ENCODE results near the gene HSPB8. TPM values are rescaled to one million over a fixed set of nuclear protein-coding genes. Genes with fewer than 3 reads are reported as not detected.

Gene HSPB8
- total and polyA plus RNA-seq, 2 of the 8 experiments (the other 6 are each of a cell fraction or from before 2014, with no cell fraction given): 11.7 to 28.2 TPM

- ChIA-PET POLR2A (ENCODE audit: partially characterized antibody) (interaction anchor here (1.6 to 3.0 kb wide), 2 partner anchors 11 to 17 kb away, joined by 3 to 22 read pairs; no protein-coding TSS in a partner anchor), CTCF (ENCODE audit: partially characterized antibody) (interaction anchor here (0.6 to 3.1 kb wide), 6 partner anchors 11 to 295 kb away, joined by 3 to 16 read pairs (median 4); no protein-coding TSS in a partner anchor)
- no peak for FAIRE-seq
- TF ChIP-seq NRF1 (IDR thresholded peaks at IDR 0.05; ENCODE audit: low read depth, low read length) (no peak), SRF (IDR thresholded peaks at IDR 0.05; ENCODE audit: low read depth, low read length) (no peak), POLR2A (IDR thresholded peaks at IDR 0.05; ENCODE audit: control extremely low read depth in 1 of 2, low read depth in 2 of 2, low read length in 2 of 2) (no peak), POU5F1 (IDR thresholded peaks at IDR 0.05; ENCODE audit: low read depth, low read length) (no peak), MAFK (IDR thresholded peaks at IDR 0.05; ENCODE audit: low read depth, low read length) (no peak), ATF2 (IDR thresholded peaks at IDR 0.05; ENCODE audit: low read length) (no peak), CTBP2 (IDR thresholded peaks at IDR 0.05; ENCODE audit: borderline replicate concordance, insufficient read depth, insufficient read length, low read length) (no peak), CEBPB (IDR thresholded peaks at IDR 0.05; ENCODE audit: low read depth, low read length) (no peak), MAX (IDR thresholded peaks at IDR 0.05) (no peak), USF2 (IDR thresholded peaks at IDR 0.05; ENCODE audit: low read length) (no peak), TCF12 (IDR thresholded peaks at IDR 0.05; ENCODE audit: low read depth, low read length) (no peak)
These were observed 41.8 kb upstream of the HSPB8 start for GRCh38 chr12:119136811-119137410.

More at GRCh38 chr12:119136811-119137410, 41.8 kb upstream of the HSPB8 start:
- no peak overlapping the region for H2BK12ac ChIP-seq (ENCODE audit: low read depth, low read length)
- H4K20me1 ChIP-seq (replicated peaks in 1 of 2; ENCODE audit: control insufficient read depth in 1 of 2, insufficient read depth in 2 of 2, low read length in 2 of 2): no peaks in the 10 kb centered on the region
- DNase-seq (ENCODE audit: low read depth in 1 of 2, low spot score in 2 of 2): no peak
- H2BK20ac ChIP-seq (ENCODE audit: low read length): no peak overlapping the region
- no peak overlapping the region for H3K4ac ChIP-seq (replicated peaks; ENCODE audit: insufficient read length, low read depth, low read length)
- no peak overlapping the region for H3K27ac ChIP-seq (ENCODE audit: low read depth, low read length)
- H2BK5ac ChIP-seq (ENCODE audit: low read depth, low read length): no peak overlapping the region
- H3K27me3 ChIP-seq (replicated peaks in 1 of 4; ENCODE audit: control insufficient read depth in 3 of 4, extremely low read depth in 1 of 4, insufficient read depth in 3 of 4, low read length in 3 of 4): no peaks in the 10 kb centered on the region
- H4K91ac ChIP-seq (replicated peaks; ENCODE audit: insufficient read length, low read length): no peak overlapping the region
- no peak overlapping the region for H2BK15ac ChIP-seq (ENCODE audit: low read length)
- no peak overlapping the region for H3K23ac ChIP-seq (ENCODE audit: insufficient read length)
- no peak overlapping the region for H3K9ac ChIP-seq (replicated peaks in 1 of 4; ENCODE audit: extremely low read depth in 1 of 4, low read depth in 3 of 4, low read length in 3 of 4)
- H4K5ac ChIP-seq (ENCODE audit: insufficient read length, low read depth, low read length): no peak overlapping the region
- H3K79me1 ChIP-seq (ENCODE audit: low read depth, low read length): no peaks in the 10 kb centered on the region
- no peak overlapping the region for H3K18ac ChIP-seq (ENCODE audit: extremely low read depth, low read length)
- no peak overlapping the region for H4K8ac ChIP-seq (ENCODE audit: extremely low read depth, insufficient read depth, low read length)
- no peak overlapping the region for H3K14ac ChIP-seq (ENCODE audit: insufficient read length)
- no peak overlapping the region for H3K4me3 ChIP-seq (ENCODE audit: extremely low read depth in 1 of 4, insufficient read depth in 2 of 4, low read depth in 3 of 4, low read length in 4 of 4)
- no peaks in the 10 kb centered on the region for H3K23me2 ChIP-seq (ENCODE audit: low read depth, low read length)
- 85% methylated on average over 4 of the region's 4 CpGs; no CpG with 5 or more reads in 1 of the 2 experiments for WGBS, 2 experiments (ENCODE audit: extremely low coverage in 1 of 2, insufficient coverage in 1 of 2, insufficient read length in 1 of 2, insufficient replicate concordance in 2 of 2, low coverage in 1 of 2, low lambda C conversion rate in 2 of 2, missing lambda C conversion rate in 1 of 2)
- H3K56ac ChIP-seq (replicated peaks; ENCODE audit: insufficient read length, low read depth, low read length): no peak overlapping the region
- no peak overlapping the region for H2AFZ ChIP-seq (ENCODE audit: low read length)
- H2BK120ac ChIP-seq (replicated peaks; ENCODE audit: low read depth, low read length): no peak overlapping the region
- H3K79me2 ChIP-seq (ENCODE audit: control insufficient read depth in 1 of 2, insufficient read depth in 2 of 2, low read length in 2 of 2): no peaks in the 10 kb centered on the region
- H3K4me1 ChIP-seq (replicated peaks in 1 of 4; ENCODE audit: control insufficient read depth in 3 of 4, insufficient read depth in 4 of 4, low read length in 3 of 4): no peaks in the 10 kb centered on the region
- H2AK5ac ChIP-seq (ENCODE audit: low read depth, low read length): no peak overlapping the region
- H3K4me2 ChIP-seq (ENCODE audit: insufficient read depth in 1 of 2, low read depth in 2 of 2, low read length in 2 of 2): no peak overlapping the region
- H3K9me3 ChIP-seq (ENCODE audit: insufficient read depth in 2 of 2, low read depth in 1 of 2, low read length in 1 of 2): peaks cover 20 to 21% of the 10 kb centered on the region in 2 experiments
- peaks cover 0 to 33% (median 2%) of the 10 kb centered on the region in 4 experiments; a peak in 4 of 8 replicates for H3K36me3 ChIP-seq (ENCODE audit: control insufficient read depth in 2 of 4, insufficient read depth in 4 of 4, low read length in 3 of 4)

Measured in H1 (cell line).